IPS-18c (cell line): ENCODE results near the gene OR1J1.

Experiments used
- H3K4me3 ChIP-seq: 2 replicates; pipeline ENCODE4 v1.7.0; 2013; ENCODE audit warnings: low read depth, mild to moderate bottlenecking, low read length, moderate library complexity; ENCODE audit not compliant: insufficient read depth
- H3K9me3 ChIP-seq: one replicate; pipeline ENCODE4 v1.6.1; 2013; ENCODE audit warnings: mild to moderate bottlenecking, low read length, moderate library complexity; ENCODE audit not compliant: control insufficient read depth, insufficient read depth

The OR1J1 gene

DNA sequence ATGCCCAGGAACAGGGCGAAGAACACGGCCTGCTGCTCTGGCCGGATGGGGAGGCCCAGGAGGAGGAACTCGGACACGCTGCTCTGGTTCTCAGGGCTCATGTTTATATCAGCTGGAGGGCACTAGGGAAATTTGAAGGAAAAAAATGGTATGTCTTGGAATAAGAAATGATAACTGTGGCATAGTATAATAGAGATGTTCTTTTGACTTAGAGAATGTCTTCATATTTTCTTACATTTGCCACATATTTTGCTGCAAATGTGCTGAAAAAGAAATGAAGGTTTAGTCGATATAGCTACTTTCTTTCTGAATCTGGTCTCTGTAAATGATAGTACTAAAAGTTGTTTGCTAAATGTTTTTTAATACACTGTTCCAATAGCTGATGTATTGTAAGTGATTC, at the start of gene OR1J1:
TSS of gene OR1J1 (minus strand) at position 101 of the 400 bp plus-strand sequence. CDS start at position 101, 0 bp downstream.
- Histone ChIP-seq H3K9me3 (no peaks in the 10 kb centered on the region), H3K4me3 (no peak within 1 kb of the TSS)

GRCh38 chr9:122527193-122527592, 49.5 kb upstream of the OR1J1 start, which contains the start of gene OR1N1:
TSS of gene OR1N1 (minus strand) at chr9:122527293. CDS start at chr9:122527293, 0 bp downstream.
- H3K9me3 ChIP-seq = peaks cover 2% of the 10 kb centered on the region
- H3K4me3 ChIP-seq = peak within 1 kb of the TSS; percentile 20; the same call in 1 of the 2 replicates

- Histone ChIP-seq H3K4me3 (peak overlapping the region; percentile 20; the same call in 1 of the 2 replicates), H3K9me3 (peaks cover 2% of the 10 kb centered on the region)
Measured at GRCh38 chr9:122526602-122527001, 48.9 kb upstream of the OR1J1 start.

DNA sequence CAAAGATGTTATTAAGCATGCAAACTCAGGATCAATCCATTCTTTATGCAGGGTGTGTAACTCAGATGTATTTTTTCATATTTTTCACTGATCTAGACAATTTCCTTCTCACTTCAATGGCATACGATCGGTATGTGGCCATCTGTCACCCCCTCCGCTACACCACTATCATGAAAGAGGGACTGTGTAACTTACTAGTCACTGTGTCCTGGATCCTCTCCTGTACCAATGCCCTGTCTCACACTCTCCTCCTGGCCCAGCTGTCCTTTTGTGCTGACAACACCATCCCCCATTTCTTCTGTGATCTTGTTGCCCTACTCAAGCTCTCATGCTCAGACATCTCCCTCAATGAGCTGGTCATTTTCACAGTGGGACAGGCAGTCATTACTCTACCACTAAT, 41.6 kb upstream of the OR1J1 start:
- H3K9me3 ChIP-seq = peaks cover 4% of the 10 kb centered on the region
- H3K4me3 ChIP-seq = no peak overlapping the region

DNA sequence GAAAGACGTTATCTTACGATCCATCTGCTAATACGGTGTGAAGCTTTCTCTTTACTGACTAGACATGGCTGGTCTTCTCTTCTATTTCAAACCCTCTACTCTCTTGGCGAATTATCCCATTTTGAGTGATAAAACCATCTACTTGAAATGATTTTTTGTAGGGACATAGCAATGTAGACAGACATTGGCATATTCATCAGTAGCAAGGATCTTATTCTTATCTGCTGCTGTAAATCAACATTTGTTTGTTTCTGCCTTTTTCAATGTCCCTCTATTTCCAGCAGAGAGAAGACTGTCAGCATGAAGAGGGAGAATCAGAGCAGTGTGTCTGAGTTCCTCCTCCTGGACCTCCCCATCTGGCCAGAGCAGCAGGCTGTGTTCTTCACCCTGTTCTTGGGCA, 41.1 kb upstream of the OR1J1 start, which contains the start of gene OR1J4:
TSS of gene OR1J4 (plus strand) at position 301 of the 400 bp plus-strand sequence. CDS start at position 301, 0 bp downstream.
- Histone ChIP-seq H3K4me3 (no peak within 1 kb of the TSS), H3K9me3 (peaks cover 4% of the 10 kb centered on the region)

- no peak overlapping the region for H3K4me3 ChIP-seq
- H3K9me3 ChIP-seq = peaks cover 4% of the 10 kb centered on the region
Measured at GRCh38 chr9:122518226-122518625, 40.5 kb upstream of the OR1J1 start.

GRCh38 chr9:122510502-122510901, 32.8 kb upstream of the OR1J1 start, which contains the start of gene OR1J2:
TSS of gene OR1J2 (plus strand) at chr9:122510802. CDS start at chr9:122510802, 0 bp downstream.
- Histone ChIP-seq H3K4me3 (no peak within 1 kb of the TSS), H3K9me3 (peaks cover 2% of the 10 kb centered on the region)

GRCh38 chr9:122506964-122507363, 29.2 kb upstream of the OR1J1 start:
- no peak overlapping the region for H3K4me3 ChIP-seq
- peaks cover 2% of the 10 kb centered on the region for H3K9me3 ChIP-seq

DNA sequence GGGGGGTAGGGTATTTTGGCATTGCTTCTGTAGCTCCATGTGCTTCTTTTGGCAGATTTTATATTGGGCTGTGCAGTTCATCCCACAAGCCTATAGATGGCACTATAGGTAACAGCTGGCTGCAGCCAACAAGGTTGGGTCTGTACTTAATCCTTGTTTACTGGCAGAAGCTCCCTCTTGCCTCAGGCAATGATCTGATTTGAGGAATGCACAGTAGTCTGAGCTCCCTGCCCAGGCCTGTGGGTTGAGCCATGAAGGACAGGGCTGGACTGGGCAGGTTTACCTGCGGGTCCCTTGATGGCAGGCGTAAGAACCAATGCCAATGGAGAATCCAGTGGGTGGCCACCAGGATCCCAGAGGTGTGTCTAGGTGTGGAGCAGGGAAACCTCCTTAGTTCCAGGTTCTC, 21.2 kb upstream of the OR1J1 start:
- H3K4me3 ChIP-seq = no peak overlapping the region

DNA sequence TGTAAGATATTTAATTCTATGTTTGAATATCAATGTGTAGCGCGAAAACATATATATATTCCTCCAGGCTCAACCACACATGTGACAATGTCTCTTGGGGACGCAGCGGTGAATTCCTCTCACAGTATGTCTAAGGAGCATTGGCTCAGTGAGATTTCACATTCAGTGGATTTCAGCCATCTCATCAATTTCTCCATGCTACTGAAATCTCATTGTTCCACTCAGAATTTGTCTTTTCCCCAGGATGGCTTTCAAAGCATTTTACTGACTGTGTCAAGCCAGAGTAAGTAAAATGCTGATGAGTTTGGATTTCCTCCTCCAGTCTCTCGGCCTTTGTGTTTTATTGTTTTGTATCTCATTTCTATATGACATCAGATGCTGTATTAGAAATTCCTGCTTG, 1.3 kb upstream of the OR1J1 start:
- H3K9me3 ChIP-seq = no peaks in the 10 kb centered on the region
- H3K4me3 ChIP-seq = no peak overlapping the region

More for the DNA sequence above, 21.2 kb upstream of the OR1J1 start:
- peaks cover 4% of the 10 kb centered on the region for H3K9me3 ChIP-seq

DNA sequence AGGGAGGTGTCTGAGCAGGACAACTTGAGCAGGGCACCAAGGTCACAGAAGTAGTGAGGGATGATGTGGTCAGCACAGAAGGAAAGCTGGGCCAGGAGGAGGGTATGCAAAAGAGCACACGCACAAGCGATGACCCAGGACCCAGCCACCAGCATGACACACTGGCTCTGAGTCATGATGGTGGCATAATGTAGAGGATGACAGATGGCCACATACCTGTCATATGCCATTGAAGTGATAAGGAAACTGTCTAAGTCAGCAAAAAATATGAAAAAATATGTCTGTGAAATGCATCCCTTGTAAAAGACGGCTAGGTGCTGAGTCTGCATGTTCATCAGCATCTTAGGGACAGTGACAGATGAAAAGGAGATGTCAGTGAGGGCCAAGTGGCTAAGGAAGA, 380 bp downstream of the OR1J1 start:
- H3K4me3 ChIP-seq = no peak overlapping the region
- H3K9me3 ChIP-seq = no peaks in the 10 kb centered on the region

- Histone ChIP-seq H3K9me3 (peaks cover 2% of the 10 kb centered on the region), H3K4me3 (no peak overlapping the region)
Measured at GRCh38 chr9:122475717-122476116, 2.0 kb downstream of the OR1J1 start.

GRCh38 chr9:122474561-122474960, 3.2 kb downstream of the OR1J1 start:
- Histone ChIP-seq H3K4me3 (no peak overlapping the region), H3K9me3 (peaks cover 4% of the 10 kb centered on the region)

DNA sequence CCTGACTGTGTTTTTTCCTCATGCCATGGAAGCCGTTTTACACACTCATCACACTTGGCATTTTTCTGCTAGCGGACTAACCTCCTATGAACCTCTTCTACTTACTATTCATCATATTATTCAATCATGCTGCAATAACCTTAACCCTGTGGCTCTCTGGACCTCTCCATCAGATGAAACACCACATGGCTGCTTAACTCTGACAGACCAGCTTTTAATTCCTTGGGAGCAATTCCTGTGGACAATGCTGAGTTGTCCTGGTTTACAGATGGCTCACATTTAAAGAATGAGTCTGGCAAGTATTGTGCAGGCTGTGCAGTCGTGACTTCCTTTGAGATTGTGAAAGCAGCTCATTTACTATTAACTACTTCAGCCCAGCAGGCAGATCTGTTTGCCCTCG, 9.0 kb downstream of the OR1J1 start:
- no peak overlapping the region for H3K4me3 ChIP-seq

DNA sequence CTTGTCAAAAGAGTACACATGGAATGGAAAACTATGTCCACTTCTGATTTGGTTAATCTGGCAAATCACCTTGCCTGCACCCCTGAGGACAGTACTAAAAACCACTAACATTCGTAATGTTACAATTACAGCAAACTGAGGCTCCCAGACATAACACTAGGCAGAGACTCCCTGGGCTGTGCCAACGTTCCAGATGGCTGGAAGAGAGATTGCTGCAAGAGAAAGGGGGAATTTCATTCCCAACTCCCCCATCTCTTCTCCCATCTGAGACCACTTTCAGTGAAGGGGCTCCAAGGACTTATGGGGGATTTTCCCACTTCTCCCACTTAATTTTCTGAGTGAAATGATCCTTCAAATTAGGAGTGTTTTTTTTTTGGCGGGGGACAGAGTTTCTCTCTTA, 11.3 kb downstream of the OR1J1 start:
- Histone ChIP-seq H3K4me3 (no peak overlapping the region), H3K9me3 (peaks cover 2% of the 10 kb centered on the region)

More for the DNA sequence above, 9.0 kb downstream of the OR1J1 start:
- H3K9me3 ChIP-seq = peaks cover 4% of the 10 kb centered on the region

DNA sequence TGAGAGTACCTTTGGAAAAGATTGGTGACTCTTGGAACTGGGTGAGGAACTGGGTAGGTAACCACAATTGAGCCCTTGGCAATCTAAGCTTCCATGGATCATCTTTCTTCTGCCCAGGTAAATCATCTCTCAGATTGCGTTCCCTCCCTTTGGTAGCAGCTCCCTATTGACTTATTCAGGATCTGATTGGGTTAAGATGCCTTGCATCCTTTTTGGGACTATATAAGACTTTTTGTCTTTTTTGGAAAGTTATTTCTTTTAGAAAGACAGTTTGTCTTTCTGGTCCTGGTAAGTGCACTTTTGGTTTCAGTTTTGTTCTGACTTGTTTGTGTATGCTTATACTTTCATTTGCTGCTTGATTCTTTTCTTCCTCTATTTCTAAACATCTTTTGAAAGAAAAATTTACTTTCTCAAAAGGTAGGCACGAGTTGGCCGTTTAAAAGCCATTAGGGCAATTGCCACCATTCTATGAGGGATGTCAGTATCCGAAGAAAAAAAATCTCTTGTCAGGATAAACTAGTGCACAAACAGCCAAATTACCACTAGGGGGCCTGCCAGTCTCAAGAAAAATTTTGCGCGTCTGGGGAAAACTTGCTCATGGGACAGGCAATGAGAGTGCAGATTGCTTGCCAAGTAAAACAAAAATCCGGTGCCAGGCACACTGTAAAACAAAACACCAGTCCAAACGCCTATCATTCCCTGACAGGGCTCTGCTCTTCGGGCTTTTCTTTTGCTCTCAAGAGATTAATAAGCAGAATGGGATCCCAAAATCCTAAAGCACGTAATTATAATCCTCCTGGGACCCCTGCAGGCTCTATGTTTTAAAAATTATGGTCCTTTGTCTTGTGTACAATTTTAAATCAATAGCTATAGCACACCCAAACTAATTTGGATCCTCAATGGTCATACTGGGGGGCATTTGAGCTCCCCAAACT, 12.8 kb downstream of the OR1J1 start:
- Histone ChIP-seq H3K9me3 (peaks cover under 1% of the 10 kb centered on the region), H3K4me3 (no peak overlapping the region)

- Histone ChIP-seq H3K4me3 (peak overlapping the region; percentile 34), H3K9me3 (no peaks in the 10 kb centered on the region)
Measured at GRCh38 chr9:122463828-122464632, 13.7 kb downstream of the OR1J1 start.
